ENCODE results near the gene C16orf78. TPM values are rescaled to one million over a fixed set of nuclear protein-coding genes. Genes with fewer than 3 reads are reported as not detected.

Gene C16orf78
- total and polyA plus RNA-seq, 2 donors (not counting 1 experiment from before 2014, with no cell fraction given), result not detected

DNA sequence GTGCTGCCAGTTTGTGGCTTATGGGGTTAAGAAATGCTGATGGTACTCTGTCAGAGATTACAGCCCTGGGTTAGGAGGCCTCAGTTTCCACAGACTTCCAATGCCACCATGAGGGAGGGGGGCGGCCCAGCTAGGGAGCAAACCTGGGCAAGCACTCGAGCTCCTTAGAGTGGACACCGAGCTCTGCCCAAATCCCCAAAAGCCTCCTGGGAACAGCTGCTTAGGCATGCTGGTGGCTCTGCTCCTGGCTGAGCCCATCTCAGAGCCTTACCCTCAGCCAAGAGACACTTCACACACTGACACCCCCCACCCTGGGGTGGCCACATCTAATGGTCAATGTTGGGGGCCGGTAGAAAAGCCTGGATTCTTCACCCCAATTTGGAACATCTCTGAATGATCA is 66.1 kb downstream of the C16orf78 start:
- Histone ChIP-seq H3K27ac (ENCODE audit: low read length in 2 of 2) (no peak overlapping the region), H4K20me1 (ENCODE audit: control insufficient read depth, insufficient read depth, low read length, poor library complexity, severe bottlenecking) (no peaks in the 10 kb centered on the region), H3K79me2 (ENCODE audit: control insufficient read depth, insufficient read depth, low read length) (no peaks in the 10 kb centered on the region), H3K4me1 (ENCODE audit: control insufficient read depth in 2 of 2, insufficient read depth in 2 of 2, low read length in 2 of 2) (peaks cover 18 to 19% of the 10 kb centered on the region in 2 donors), H3K27me3 (replicated peaks in 1 of 4; ENCODE audit: control extremely low read depth in 1 of 4, control insufficient read depth in 3 of 4, insufficient read depth in 4 of 4, low read length in 3 of 4) (no peaks in the 10 kb centered on the region), H2AFZ (ENCODE audit: insufficient read depth, low read depth, low read length, poor library complexity, severe bottlenecking) (no peak overlapping the region), H3K4me2 (replicated peaks; ENCODE audit: low read depth, low read length, poor library complexity, severe bottlenecking) (no peak overlapping the region), H3K4me3 (ENCODE audit: control extremely low read depth in 1 of 5, extremely low read depth in 1 of 5, insufficient read depth in 1 of 5, low read depth in 2 of 5, low read length in 4 of 5) (no peak overlapping the region), H3K9ac (ENCODE audit: low read length) (no peak overlapping the region), H3K9me3 (ENCODE audit: control extremely low read depth in 1 of 3, control insufficient read depth in 2 of 3, insufficient read depth in 1 of 3, low read length in 2 of 3) (no peaks in the 10 kb centered on the region), H3K36me3 (replicated peaks in 1 of 2; ENCODE audit: control extremely low read depth in 1 of 2, control insufficient read depth in 1 of 2, extremely low read depth in 1 of 2, insufficient read depth in 2 of 2, low read length in 1 of 2) (no peaks in the 10 kb centered on the region)
- Mint-ChIP-seq H3K27ac (no peak overlapping the region), H3K4me1 (peaks cover 26% of the 10 kb centered on the region), H3K9me3 (ENCODE audit: insufficient read depth) (no peaks in the 10 kb centered on the region), H3K4me3 (no peak overlapping the region), H3K27me3 (peaks cover 7% of the 10 kb centered on the region)
- 86% methylated on average over 4 of the region's 4 CpGs for WGBS (ENCODE audit: insufficient coverage)
- POLR2A ChIA-PET, result no interaction called here
- ATAC-seq (ENCODE audit: low read depth) (no peak), DNase-seq (no peak)
- no peak for TF ChIP-seq EZH2 (IDR thresholded peaks at IDR 0.05; ENCODE audit: borderline replicate concordance, insufficient read depth, low read depth, low read length, poor library complexity, severe bottlenecking)
- TF ChIP-seq, protein P1, sequence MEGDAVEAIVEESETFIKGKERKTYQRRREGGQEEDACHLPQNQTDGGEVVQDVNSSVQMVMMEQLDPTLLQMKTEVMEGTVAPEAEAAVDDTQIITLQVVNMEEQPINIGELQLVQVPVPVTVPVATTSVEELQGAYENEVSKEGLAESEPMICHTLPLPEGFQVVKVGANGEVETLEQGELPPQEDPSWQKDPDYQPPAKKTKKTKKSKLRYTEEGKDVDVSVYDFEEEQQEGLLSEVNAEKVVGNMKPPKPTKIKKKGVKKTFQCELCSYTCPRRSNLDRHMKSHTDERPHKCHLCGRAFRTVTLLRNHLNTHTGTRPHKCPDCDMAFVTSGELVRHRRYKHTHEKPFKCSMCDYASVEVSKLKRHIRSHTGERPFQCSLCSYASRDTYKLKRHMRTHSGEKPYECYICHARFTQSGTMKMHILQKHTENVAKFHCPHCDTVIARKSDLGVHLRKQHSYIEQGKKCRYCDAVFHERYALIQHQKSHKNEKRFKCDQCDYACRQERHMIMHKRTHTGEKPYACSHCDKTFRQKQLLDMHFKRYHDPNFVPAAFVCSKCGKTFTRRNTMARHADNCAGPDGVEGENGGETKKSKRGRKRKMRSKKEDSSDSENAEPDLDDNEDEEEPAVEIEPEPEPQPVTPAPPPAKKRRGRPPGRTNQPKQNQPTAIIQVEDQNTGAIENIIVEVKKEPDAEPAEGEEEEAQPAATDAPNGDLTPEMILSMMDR (IDR thresholded peaks at IDR 0.05), result no peak
- intact Hi-C loops (cut with micrococcal nuclease), result no loop called here
- CTCF ChIA-PET, result no interaction called here

DNA sequence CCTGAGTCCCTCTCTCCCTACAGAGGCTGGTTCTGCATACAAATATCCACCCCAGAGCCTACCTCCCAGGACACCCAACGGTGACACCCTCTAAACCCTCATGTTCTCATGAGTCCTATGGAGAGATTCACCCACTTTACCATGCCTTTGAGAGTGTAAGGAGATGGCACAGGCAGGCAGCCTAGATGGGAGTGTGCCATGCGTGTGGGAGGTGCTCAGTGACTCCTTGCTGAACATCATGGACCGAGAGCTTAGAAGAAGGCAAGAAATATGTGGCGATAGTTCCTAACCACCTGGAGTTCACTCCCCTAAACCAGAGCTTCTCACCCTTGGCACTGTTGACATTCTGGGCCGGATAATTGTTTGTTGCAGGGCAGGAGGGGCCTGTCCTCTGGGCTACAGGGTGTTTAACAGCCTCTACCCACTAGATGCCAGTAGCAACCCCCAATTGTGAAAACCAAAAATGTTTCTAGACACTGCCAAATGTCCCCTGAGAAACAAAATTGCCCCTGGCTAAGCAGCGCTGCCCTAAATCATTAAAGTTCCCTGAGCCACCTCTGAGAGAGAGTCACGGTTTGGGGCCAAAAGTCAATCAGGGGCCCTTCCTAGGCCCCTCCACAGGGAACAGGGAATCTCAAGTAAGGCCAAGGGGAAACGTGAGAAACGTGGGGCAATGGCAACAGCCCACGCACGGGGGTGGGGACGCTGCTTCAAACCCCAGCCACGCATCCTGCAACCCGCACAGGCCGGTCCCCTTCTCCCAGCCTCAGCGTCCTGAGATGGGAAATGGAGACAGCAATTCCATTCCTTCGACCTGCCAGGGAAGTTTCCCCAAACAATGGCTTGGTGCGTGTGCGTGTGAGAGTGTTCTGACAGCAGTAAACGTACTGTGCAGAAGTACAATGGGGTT is 66.8 kb downstream of the C16orf78 start:
- Histone ChIP-seq H3K4me1 (ENCODE audit: control insufficient read depth in 2 of 2, insufficient read depth in 2 of 2, low read length in 2 of 2) (peaks cover 18 to 19% of the 10 kb centered on the region in 2 donors), H3K9me3 (ENCODE audit: control extremely low read depth in 1 of 3, control insufficient read depth in 2 of 3, insufficient read depth in 1 of 3, low read length in 2 of 3) (no peaks in the 10 kb centered on the region), H3K27me3 (replicated peaks in 1 of 4; ENCODE audit: control extremely low read depth in 1 of 4, control insufficient read depth in 3 of 4, insufficient read depth in 4 of 4, low read length in 3 of 4) (no peaks in the 10 kb centered on the region), H3K36me3 (replicated peaks in 1 of 2; ENCODE audit: control extremely low read depth in 1 of 2, control insufficient read depth in 1 of 2, extremely low read depth in 1 of 2, insufficient read depth in 2 of 2, low read length in 1 of 2) (no peaks in the 10 kb centered on the region), H3K4me2 (replicated peaks; ENCODE audit: low read depth, low read length, poor library complexity, severe bottlenecking) (peak overlapping the region; percentile 73), H3K4me3 (ENCODE audit: control extremely low read depth in 1 of 5, extremely low read depth in 1 of 5, insufficient read depth in 1 of 5, low read depth in 2 of 5, low read length in 4 of 5) (no peak overlapping the region), H3K9ac (ENCODE audit: low read length) (peak overlapping the region; percentile 45), H3K27ac (ENCODE audit: low read length in 2 of 2) (peak overlapping the region in 1 of 2 donors; percentile 48), H4K20me1 (ENCODE audit: control insufficient read depth, insufficient read depth, low read length, poor library complexity, severe bottlenecking) (no peaks in the 10 kb centered on the region), H2AFZ (ENCODE audit: insufficient read depth, low read depth, low read length, poor library complexity, severe bottlenecking) (peak overlapping the region; percentile 83), H3K79me2 (ENCODE audit: control insufficient read depth, insufficient read depth, low read length) (no peaks in the 10 kb centered on the region)
- no peaks in the 10 kb centered on the region for H3K9me3 Mint-ChIP-seq (ENCODE audit: insufficient read depth)
- no peak overlapping the region for H3K27ac Mint-ChIP-seq
- peaks cover 3% of the 10 kb centered on the region for H3K27me3 Mint-ChIP-seq
- POLR2A ChIA-PET, result no interaction called here
- ATAC-seq (ENCODE audit: low read depth), result no peak
- WGBS (ENCODE audit: insufficient coverage), result 63% methylated on average over 14 of the region's 20 CpGs
- CTCF ChIA-PET, result interaction anchor here (0.8 kb wide), 1 partner anchor 153 kb away, joined by 3 read pairs; no protein-coding TSS in a partner anchor
- intact Hi-C loops (cut with micrococcal nuclease), result no loop called here
- peaks cover 26% of the 10 kb centered on the region for H3K4me1 Mint-ChIP-seq
- peak overlapping the region; percentile 64 for H3K4me3 Mint-ChIP-seq
- no peak for TF ChIP-seq EZH2 (IDR thresholded peaks at IDR 0.05; ENCODE audit: borderline replicate concordance, insufficient read depth, low read depth, low read length, poor library complexity, severe bottlenecking)
- TF ChIP-seq, protein P1 (IDR thresholded peaks at IDR 0.05), result no peak
- no peak for DNase-seq

Data from B cell (primary cell).